Endometrial microvascular endothelial cells (primary cell): Measurements from ENCODE around the gene SCAMP1. TPM values are rescaled to one million over a fixed set of nuclear protein-coding genes. Genes with fewer than 3 reads are reported as not detected.
"Not testable (repeated sequence)": the region's sequence is repeated elsewhere in the genome, so short reads cannot be mapped to it uniquely, and the experiment has no call there.

ENCODE experiments used
- in situ Hi-C: cut with HindIII; loops from 2 replicates; pipeline ENCODE4 v1.10.0; 2017; ENCODE audit warnings: low sequenced_read_pairs, low pct_unique_long_range_greater_than_20kb; ENCODE audit errors: inconsistent ontology term
- total RNA-seq: library from RNA; depleted of rRNA; stranded (reverse); fragments of >200 nt; gene quantifications from one replicate; pipeline ENCODE4 v1.2.3, GENCODE V29; 2015; ENCODE audit errors: inconsistent ontology term

SCAMP1 gene
- total RNA-seq, 1 donor from 2014 or later = 35.6 TPM

DNA sequence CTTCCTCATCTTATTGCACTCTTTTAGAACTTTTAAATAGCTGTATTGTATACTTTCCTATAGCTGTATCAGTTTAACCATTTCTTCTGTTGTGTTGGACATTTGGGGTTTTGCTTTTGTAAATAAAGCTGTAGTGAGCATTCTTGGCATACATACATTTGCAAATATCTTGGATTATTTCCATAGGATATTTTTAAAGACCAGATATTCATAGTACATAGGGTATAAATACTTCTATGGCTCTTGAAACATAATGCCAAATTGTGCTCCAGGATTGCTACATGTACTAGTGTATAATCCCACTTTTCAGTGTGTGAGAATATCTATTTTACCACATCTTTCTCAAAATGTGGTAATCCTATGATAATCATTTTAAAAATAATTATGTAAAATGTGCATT lies 51.2 kb downstream of the SCAMP1 start:
- in situ Hi-C loops = no loop called here

DNA sequence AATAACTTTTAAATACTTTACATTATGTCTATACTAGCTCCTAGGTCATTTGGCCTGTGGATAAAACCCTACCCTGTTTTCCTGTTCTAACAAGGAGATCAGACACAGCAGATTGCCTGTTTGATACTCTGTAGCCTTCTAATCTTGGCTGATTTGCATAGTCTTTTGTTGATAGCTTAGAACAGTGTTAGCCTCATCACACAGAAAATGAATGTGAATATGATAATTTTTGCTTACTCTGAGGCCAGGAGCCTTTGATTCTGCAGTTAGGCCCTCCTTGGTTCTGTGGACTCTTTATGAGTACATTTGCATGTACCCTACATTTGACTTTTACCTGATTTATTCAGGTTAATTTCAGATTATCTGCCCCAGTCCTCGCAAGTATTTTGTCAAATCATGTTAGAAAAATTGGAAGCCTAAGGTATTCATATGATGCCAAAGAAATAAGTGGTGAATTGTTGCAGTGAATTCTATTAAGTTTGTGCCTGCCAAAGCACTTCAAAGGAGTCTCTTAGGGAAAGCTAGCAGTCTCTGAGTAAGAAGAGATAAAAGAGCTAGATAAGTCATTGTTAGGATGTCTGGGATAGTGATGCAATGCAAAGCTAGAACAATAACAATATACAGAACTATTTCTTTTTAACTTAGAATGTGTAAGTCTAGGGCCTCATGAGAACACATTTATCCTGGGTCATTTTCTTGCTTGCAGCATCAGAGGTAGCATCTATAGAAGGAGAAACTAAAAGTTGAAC lies 56.4 kb downstream of the SCAMP1 start:
- in situ Hi-C loops = no loop called here

DNA sequence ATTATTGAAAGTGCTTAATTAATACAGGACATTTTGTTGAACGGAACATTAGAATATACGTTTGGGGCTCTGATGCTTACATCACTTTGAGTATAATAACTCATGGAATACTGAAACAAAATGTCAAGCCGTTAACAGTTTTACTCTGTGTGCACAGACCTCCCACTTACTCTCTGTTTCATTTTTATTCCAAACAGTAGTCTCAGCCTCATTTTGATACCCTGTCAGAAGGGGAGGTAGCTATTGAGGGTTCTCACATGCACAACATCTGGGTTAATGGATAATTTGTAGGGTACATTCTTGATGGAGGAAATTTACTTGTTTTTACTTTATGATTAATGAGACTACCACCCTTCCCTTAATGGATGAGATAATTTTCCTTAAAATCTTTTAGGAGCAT lies 59.0 kb downstream of the SCAMP1 start:
- in situ Hi-C loops = no loop called here

GRCh38 chr5:78420548-78420947 lies 60.1 kb downstream of the SCAMP1 start:
- in situ Hi-C loops = no loop called here

- in situ Hi-C loops = no loop called here
Observed at GRCh38 chr5:78424665-78425064, 64.2 kb downstream of the SCAMP1 start.

DNA sequence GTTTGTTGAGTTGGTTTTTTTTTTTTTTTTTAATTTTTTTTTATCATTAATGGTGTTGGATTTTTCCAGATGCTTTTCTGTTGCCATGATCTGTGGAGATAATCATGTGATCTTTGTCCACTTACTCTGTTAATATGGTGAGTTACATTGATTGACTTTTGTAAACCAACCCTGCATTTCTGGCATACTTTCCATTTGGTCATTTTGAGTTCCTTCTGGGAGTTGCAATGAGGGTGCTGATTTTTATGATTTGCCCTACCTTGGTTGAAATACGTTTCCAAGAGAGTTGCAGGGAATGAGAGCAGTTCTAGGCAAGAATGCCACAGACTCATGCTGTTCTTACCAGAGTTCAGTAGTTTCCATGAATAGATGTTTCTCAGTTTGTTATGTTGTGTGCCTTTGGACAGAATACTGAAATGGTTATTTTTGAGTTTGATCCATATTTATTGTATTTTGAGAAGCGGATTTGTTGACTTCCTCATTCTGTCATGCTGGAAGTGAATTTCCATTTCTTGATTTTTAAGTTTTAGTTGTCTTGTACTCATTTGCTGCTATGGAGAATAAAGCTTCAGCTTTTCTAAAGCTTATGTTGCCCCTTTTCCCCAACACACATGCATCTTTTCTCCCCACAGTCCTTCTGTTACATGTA lies 69.0 kb downstream of the SCAMP1 start:
- in situ Hi-C loops = no loop called here

DNA sequence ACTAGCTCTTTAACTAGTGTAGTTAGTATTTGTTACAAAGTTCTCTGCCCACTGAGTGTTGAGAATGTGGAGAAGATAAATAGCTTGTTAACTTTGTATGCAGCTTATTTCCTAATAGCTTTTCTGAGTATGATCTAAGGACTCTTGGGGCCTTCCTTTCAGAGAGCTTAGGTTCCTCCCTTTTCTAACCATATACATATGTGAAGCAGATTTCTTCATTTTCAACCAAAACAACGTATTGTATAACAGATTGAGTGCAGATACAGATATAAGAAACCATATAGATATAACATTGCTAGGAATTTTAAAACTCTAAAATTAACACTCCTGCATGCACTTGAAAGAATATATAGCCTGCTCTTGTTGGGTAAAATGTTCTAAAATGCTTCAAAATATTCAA lies 70.4 kb downstream of the SCAMP1 start:
- in situ Hi-C loops = no loop called here

- in situ Hi-C loops = no loop called here
Observed at GRCh38 chr5:78433972-78434371, 73.6 kb downstream of the SCAMP1 start.

DNA sequence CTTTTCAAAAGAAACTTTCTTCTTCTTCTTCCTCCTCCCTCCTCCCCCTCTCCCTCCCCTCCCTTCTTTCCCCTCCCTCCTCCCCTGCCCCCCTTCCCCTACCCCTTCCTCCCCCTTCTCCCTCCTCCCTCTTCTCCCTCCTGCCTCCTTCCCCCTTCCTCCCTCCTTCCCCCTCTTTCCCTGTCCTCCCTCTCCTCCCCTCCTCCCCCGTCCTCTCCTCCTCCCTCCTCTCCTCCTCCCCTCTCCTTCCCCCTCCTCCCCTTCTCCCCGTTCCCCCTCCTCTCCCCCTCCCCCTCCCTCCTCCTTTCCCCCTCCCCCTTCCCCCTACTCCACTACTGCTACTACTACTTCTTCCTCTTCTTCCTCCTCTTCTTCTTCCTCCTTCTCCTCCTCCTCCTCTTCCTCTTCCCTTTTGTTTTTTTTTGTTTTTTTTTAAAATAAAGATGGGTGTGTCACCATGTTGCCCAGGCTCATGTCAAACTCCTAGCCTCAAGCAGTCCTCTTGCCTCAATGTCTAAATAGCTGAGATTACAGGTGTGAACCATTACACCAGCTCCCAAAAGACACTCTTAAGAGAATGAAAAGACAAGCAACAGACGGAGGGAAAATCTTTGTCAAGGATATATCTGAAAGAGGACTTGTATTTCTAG lies 87.5 kb downstream of the SCAMP1 start:
- in situ Hi-C loops = no loop called here

GRCh38 chr5:78449103-78449502 lies 88.7 kb downstream of the SCAMP1 start:
- in situ Hi-C loops = no loop called here

DNA sequence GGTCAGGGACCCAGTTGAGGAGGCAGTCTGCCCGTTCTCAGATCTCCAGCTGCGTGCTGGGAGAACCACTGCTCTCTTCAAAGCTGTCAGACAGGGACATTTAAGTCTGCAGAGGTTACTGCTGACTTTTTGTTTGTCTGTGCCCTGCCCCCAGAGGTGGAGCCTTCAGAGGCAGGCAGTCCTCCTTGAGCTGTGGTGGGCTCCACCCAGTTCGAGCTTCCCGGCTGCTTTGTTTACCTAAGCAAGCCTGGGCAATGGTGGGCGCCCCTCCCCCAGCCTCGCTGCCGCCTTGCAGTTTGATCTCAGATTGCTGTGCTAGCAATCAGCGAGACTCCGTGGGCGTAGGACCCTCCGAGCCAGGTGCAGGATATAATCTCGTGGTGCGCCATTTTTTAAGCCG lies 97.1 kb downstream of the SCAMP1 start:
- in situ Hi-C loops = not testable (repeated sequence)

DNA sequence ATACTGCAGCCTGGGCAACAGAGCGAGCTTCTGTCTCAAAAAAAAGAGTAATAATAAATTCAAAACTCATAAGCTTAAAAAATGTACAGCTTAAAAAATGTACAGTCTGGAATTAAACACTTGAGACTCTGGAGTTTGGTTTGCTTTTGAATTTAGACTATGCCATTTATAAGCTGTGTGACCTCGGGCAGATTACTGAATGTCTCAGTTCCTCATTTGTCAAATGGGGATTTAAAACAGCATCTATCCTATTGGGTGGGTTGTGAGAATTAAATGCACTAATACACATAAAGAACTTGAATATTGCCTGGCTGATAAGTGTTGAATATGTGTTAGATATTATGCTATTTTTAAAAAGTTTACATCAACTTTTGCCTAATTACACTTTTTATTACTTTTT lies 98.4 kb downstream of the SCAMP1 start:
- in situ Hi-C loops = no loop called here

GRCh38 chr5:78467140-78467539 lies 106.7 kb downstream of the SCAMP1 start:
- in situ Hi-C loops = no loop called here

DNA sequence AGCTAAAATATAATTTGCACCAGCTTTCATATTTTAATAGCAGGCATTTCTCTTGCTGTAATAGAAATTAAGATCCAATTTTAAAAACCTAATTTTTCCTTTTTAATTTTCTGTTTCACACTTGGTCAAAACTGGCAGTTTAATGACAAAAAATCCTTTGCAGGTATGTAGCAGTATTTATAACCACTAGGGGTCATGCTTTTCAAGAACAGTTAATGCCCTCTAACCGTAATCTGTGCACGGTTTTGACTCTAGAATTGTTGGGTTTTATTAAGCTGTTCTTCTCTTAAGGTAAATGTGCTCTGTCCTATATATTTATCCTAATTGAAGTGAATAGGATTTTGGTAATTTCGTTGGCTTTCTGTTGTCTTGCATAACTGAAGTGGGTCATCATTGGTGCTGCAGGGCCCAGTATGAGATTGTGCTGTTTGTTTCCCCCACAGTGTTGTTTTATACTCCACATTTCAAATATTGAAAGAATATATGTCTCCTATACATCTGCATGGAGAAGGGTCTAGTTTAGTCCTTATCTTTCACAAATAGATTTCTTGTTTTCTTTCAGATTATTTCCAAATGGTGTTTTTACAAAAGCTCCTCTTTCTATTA lies 107.4 kb downstream of the SCAMP1 start:
- in situ Hi-C loops = no loop called here

- in situ Hi-C loops = no loop called here
Observed at GRCh38 chr5:78471896-78472295, 111.5 kb downstream of the SCAMP1 start.

DNA sequence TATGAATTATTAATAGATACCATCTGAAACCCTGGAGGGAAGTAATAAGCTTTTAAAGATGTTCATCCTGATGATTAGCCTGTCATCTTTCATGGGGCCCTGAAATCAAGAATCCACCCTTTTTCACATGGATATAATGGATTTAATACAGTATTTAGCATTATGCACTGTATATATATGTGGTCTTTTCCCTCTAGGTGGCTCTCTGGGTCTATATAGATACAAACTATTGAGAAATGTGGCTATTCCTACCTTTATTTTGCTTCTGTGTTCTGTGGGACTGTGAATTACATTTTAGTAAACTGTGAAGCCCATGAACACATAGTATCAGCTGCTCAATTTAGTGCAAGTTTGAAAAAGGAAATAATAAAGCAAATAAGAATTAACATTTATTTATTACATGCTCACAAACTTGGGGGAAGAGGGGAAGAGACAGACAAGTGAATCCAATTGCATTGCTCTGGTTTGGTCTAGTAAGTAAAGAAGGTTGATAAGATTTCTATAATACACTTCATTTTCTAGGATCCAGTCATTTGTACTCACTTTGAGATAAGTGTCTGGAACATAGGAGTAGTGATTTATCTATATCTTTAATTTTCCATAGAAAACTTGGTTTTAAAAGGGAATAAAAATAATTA lies 112.2 kb downstream of the SCAMP1 start:
- in situ Hi-C loops = no loop called here

GRCh38 chr5:78473751-78474150 lies 113.3 kb downstream of the SCAMP1 start:
- in situ Hi-C loops = no loop called here

DNA sequence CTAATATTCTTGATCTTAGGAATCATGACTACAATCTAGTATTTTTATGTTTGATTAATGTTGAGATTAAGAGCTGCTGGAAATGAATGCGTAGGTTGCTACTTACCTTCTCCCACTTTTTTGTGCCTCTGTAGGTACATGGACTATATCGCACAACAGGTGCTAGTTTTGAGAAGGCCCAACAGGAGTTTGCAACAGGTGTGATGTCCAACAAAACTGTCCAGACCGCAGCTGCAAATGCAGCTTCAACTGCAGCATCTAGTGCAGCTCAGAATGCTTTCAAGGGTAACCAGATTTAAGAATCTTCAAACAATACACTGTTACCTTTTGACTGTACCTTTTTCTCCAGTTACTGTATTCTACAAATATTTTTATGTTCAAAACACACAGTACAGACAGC lies 115.0 kb downstream of the SCAMP1 start:
- in situ Hi-C loops = no loop called here

GRCh38 chr5:78476795-78477194 lies 116.4 kb downstream of the SCAMP1 start:
- in situ Hi-C loops = no loop called here
